CD4-positive, CD25-positive, alpha-beta regulatory T cell (primary cell): ENCODE results near the gene GMPPB. TPM values are rescaled to one million over a fixed set of nuclear protein-coding genes. Genes with fewer than 3 reads are reported as not detected.
"Not testable (repeated sequence)": the region's sequence is repeated elsewhere in the genome, so short reads cannot be mapped to it uniquely, and the experiment has no call there.

Source experiments
- ATAC-seq, 2 donors: fragments of 150-1000 bp; cut with Tn5 transposase; one replicate each; pipeline ENCODE4 v1.10.0; 2021; ENCODE audit warnings: low read depth in 2 of 2, moderate number of reproducible peaks in 2 of 2, moderate library complexity in 1 of 2
- DNase-seq, 3 donors: peaks; one replicate each; pipeline versions ENCODE4 v3.0.0 to v3.0.0-alpha.2; 2012 to 2022; ENCODE audit warnings: mixed read lengths in 1 of 3
- H3K27ac ChIP-seq: one replicate; pipeline ENCODE4 v1.7.0; 2013; ENCODE audit warnings: mild to moderate bottlenecking, low read length; ENCODE audit not compliant: insufficient read depth, poor library complexity, severe bottlenecking
- H3K27me3 ChIP-seq: one replicate; pipeline ENCODE4 v1.7.0; 2013; ENCODE audit warnings: low read length; ENCODE audit not compliant: control insufficient read depth, insufficient read depth
- H3K36me3 ChIP-seq: one replicate; pipeline ENCODE4 v1.7.0; 2013; ENCODE audit warnings: mild to moderate bottlenecking, low read length, moderate library complexity; ENCODE audit not compliant: control insufficient read depth, insufficient read depth
- H3K4me1 ChIP-seq: 2 replicates; pipeline ENCODE4 v1.7.0; 2013; ENCODE audit warnings: mild to moderate bottlenecking, low read length; ENCODE audit not compliant: insufficient read depth, control insufficient read depth, poor library complexity, severe bottlenecking
- H3K4me3 ChIP-seq: one replicate; pipeline ENCODE4 v1.7.0; 2013; ENCODE audit warnings: low read depth, mild to moderate bottlenecking, low read length, moderate library complexity
- H3K9me3 ChIP-seq, 2 experiments: 1 replicate in 1 of 2; 2 replicates in 1 of 2; pipeline ENCODE4 v1.7.0; 2013; ENCODE audit warnings: low read length in 2 of 2, mild to moderate bottlenecking in 1 of 2, moderate library complexity in 1 of 2; ENCODE audit not compliant: control insufficient read depth in 2 of 2
- H3K27ac Mint-ChIP-seq, 3 donors: one replicate each; pipeline ENCODE4 v1.8.0; 2020 to 2022; ENCODE audit warnings: mild to moderate bottlenecking in 3 of 3, mixed read lengths in 3 of 3, moderate library complexity in 2 of 3
- H3K27me3 Mint-ChIP-seq: one replicate; pipeline ENCODE4 v1.8.0; 2022; ENCODE audit warnings: mild to moderate bottlenecking, mixed read lengths
- H3K36me3 Mint-ChIP-seq: one replicate; pipeline ENCODE4 v1.8.0; 2020; ENCODE audit warnings: mixed read lengths
- H3K4me1 Mint-ChIP-seq, 4 donors: one replicate each; pipeline ENCODE4 v1.8.0; 2020 to 2022; ENCODE audit warnings: mixed read lengths in 4 of 4, mild to moderate bottlenecking in 1 of 4
- H3K4me3 Mint-ChIP-seq, 4 donors: one replicate each; pipeline ENCODE4 v1.8.0; 2020 to 2022; ENCODE audit warnings: mild to moderate bottlenecking in 4 of 4, mixed read lengths in 4 of 4, moderate library complexity in 3 of 4
- H3K9me3 Mint-ChIP-seq, 7 donors: one replicate each; pipeline ENCODE4 v1.8.0; 2020 to 2022; ENCODE audit warnings: mixed read lengths in 7 of 7, mild to moderate bottlenecking in 3 of 7, moderate library complexity in 2 of 7
- polyA plus RNA-seq, 4 donors: library from polyadenylated mRNA; unstranded; fragments of 300-500 nt; fragmentation: Illumina TruSeq; gene quantifications; one replicate each; pipeline ENCODE4 v1.2.3, GENCODE V29; 2021
- total RNA-seq: library from RNA; stranded (reverse); gene quantifications from one replicate; pipeline ENCODE4 v1.2.3, GENCODE V29; 2022

Gene GMPPB
- total and polyA plus RNA-seq, 5 donors from 2014 or later = 14.7 to 32.1 (median 17.7) TPM

- H3K27ac Mint-ChIP-seq = no peak overlapping the region
- Histone ChIP-seq H3K27ac (no peak overlapping the region), H3K4me1 (no peaks in the 10 kb centered on the region), H3K4me3 (no peak overlapping the region), H3K27me3 (no peaks in the 10 kb centered on the region), H3K36me3 (peaks cover 22% of the 10 kb centered on the region), H3K9me3 (no peaks in the 10 kb centered on the region)
- no peaks in the 10 kb centered on the region for H3K9me3 Mint-ChIP-seq
- H3K4me3 Mint-ChIP-seq = no peak overlapping the region
- H3K27me3 Mint-ChIP-seq = no peaks in the 10 kb centered on the region
- H3K4me1 Mint-ChIP-seq = peaks cover 0 to 5% (median 0%) of the 10 kb centered on the region in 4 donors
- peaks cover 10% of the 10 kb centered on the region for H3K36me3 Mint-ChIP-seq
- DNase-seq = no peak
- no peak for ATAC-seq
Observed at GRCh38 chr3:49701388-49702077, 22.2 kb downstream of the GMPPB start.

DNA sequence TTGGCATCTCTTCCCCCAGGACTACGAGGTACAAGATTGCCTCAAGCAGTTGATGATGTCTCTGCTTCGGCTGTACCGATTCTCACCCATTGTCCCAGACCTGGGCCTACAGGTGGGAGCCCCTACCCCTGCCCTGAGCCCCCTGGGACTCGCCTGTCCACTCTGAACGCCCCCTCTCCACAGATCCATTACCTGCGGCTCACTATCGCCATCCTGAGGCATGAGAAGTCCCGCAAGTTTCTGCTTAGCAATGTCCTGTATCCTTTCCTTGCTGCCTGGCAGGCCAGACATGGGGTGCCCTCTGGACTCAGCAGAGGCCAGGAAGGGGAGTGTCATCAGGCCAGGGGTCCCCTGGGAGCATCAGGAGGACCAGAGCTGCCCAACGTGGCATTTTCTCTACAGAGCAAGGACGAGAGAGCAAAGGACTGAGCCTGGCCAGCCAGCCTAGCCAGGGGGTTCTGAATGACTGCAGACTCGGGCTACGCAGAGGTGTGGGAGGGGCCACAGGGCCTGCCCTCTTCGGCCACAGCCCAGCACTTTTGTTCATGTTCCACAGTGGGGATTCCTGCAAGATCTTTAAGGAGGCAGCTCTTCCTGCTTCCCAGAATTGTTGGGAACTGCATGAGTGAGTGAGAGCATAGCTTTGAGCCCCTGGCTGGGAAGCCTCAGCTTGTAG, 23.2 kb downstream of the GMPPB start:
- Histone ChIP-seq H3K4me3 (no peak overlapping the region), H3K27ac (no peak overlapping the region), H3K36me3 (peaks cover 21% of the 10 kb centered on the region), H3K9me3 (no peaks in the 10 kb centered on the region), H3K27me3 (no peaks in the 10 kb centered on the region), H3K4me1 (no peaks in the 10 kb centered on the region)
- no peak for DNase-seq
- peaks cover 10% of the 10 kb centered on the region for H3K36me3 Mint-ChIP-seq
- peak overlapping the region in 1 of 4 donors; percentile 10 for H3K4me3 Mint-ChIP-seq
- peaks cover 0 to 5% (median 0%) of the 10 kb centered on the region in 4 donors for H3K4me1 Mint-ChIP-seq
- H3K27me3 Mint-ChIP-seq = no peaks in the 10 kb centered on the region
- no peaks in the 10 kb centered on the region for H3K9me3 Mint-ChIP-seq
- ATAC-seq = no peak
- H3K27ac Mint-ChIP-seq = no peak overlapping the region

- ATAC-seq (no peak), DNase-seq (no peak)
- peaks cover 19% of the 10 kb centered on the region for H3K36me3 ChIP-seq
- Mint-ChIP-seq H3K9me3 (no peaks in the 10 kb centered on the region), H3K27me3 (no peaks in the 10 kb centered on the region), H3K36me3 (peaks cover 10% of the 10 kb centered on the region), H3K4me1 (peaks cover 0 to 5% (median 0%) of the 10 kb centered on the region in 4 donors), H3K4me3 (no peak overlapping the region), H3K27ac (no peak overlapping the region)
- no peaks in the 10 kb centered on the region for H3K27me3 ChIP-seq
- H3K4me3 ChIP-seq = no peak overlapping the region
- no peaks in the 10 kb centered on the region for H3K4me1 ChIP-seq
- H3K27ac ChIP-seq = no peak overlapping the region
- no peaks in the 10 kb centered on the region for H3K9me3 ChIP-seq
Observed at GRCh38 chr3:49700014-49700413, 23.7 kb downstream of the GMPPB start.

GRCh38 chr3:49699281-49699979, 24.3 kb downstream of the GMPPB start:
- no peaks in the 10 kb centered on the region for H3K27me3 Mint-ChIP-seq
- no peak overlapping the region for H3K4me3 Mint-ChIP-seq
- H3K9me3 ChIP-seq = no peaks in the 10 kb centered on the region
- ATAC-seq (no peak), DNase-seq (no peak)
- no peaks in the 10 kb centered on the region for H3K27me3 ChIP-seq
- peaks cover 10% of the 10 kb centered on the region for H3K36me3 Mint-ChIP-seq
- H3K27ac Mint-ChIP-seq = no peak overlapping the region
- H3K4me1 ChIP-seq = no peaks in the 10 kb centered on the region
- H3K27ac ChIP-seq = no peak overlapping the region
- no peak overlapping the region for H3K4me3 ChIP-seq
- H3K36me3 ChIP-seq = peaks cover 20% of the 10 kb centered on the region
- H3K9me3 Mint-ChIP-seq = no peaks in the 10 kb centered on the region
- H3K4me1 Mint-ChIP-seq = peaks cover 0 to 5% (median 0%) of the 10 kb centered on the region in 4 donors

- not testable (repeated sequence) for H3K27me3 Mint-ChIP-seq, H3K4me3 Mint-ChIP-seq, H3K9me3 ChIP-seq, H3K9me3 Mint-ChIP-seq, H3K4me3 ChIP-seq, H3K36me3 Mint-ChIP-seq, H3K27me3 ChIP-seq, H3K27ac ChIP-seq, H3K27ac Mint-ChIP-seq, ATAC-seq, H3K4me1 ChIP-seq, DNase-seq, H3K36me3 ChIP-seq
- peaks cover 7 to 23% (median 18%) of the 10 kb centered on the region in 4 donors for H3K4me1 Mint-ChIP-seq
Observed at GRCh38 chr3:49695350-49696015, 28.3 kb downstream of the GMPPB start.

DNA sequence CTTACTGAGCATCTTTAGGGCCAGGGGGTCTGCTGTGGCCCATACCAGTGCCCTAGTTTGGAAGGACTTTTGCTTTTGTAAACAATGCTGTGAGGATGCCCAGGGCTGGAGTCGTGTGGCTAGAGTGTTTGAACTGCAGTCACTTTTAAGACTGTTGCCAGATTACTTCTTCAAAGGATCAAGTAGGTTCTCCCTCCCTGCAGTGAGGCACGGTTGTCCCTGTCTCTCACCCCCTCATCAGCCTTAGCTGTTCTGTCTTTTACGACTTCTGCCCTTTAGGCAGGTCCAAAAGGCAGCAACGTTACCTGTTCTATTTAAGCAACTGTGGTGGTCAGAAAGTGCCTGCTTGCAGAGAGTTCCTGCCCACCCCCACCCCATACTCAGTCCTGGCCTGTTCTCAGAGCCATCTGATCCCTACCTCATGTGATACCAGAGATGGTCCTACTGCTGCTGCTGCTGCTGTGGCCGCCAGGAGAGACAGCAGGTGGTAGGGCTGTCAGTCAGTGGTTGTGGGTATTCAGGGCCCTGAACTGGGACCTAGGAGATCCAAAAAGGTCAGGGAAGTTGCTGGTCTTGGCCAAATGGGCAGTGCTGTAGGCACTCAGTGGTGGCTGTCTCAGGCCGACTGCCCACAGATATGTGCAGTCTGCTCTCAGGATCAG, 29.2 kb downstream of the GMPPB start:
- H3K9me3 ChIP-seq, H3K27me3 ChIP-seq, H3K36me3 ChIP-seq, DNase-seq, H3K9me3 Mint-ChIP-seq, H3K36me3 Mint-ChIP-seq, H3K27me3 Mint-ChIP-seq, ATAC-seq, H3K27ac ChIP-seq, H3K4me3 ChIP-seq: not testable (repeated sequence)
- peaks cover 16% of the 10 kb centered on the region for H3K4me1 ChIP-seq
- Mint-ChIP-seq H3K27ac (peak overlapping the region in 1 of 3 donors; percentile 23), H3K4me1 (peaks cover 10 to 32% (median 26%) of the 10 kb centered on the region in 4 donors), H3K4me3 (peak overlapping the region in 2 of 4 donors; percentile 61 to 77)

- H3K4me3 Mint-ChIP-seq = peak overlapping the region; percentile 69 to 98 (median 96)
- H3K27me3 Mint-ChIP-seq = peaks cover 16% of the 10 kb centered on the region
- DNase-seq, H3K27ac ChIP-seq, H3K27ac Mint-ChIP-seq, ATAC-seq, H3K36me3 Mint-ChIP-seq, H3K36me3 ChIP-seq, H3K27me3 ChIP-seq, H3K4me3 ChIP-seq, H3K9me3 Mint-ChIP-seq, H3K9me3 ChIP-seq: not testable (repeated sequence)
- peaks cover 10 to 48% (median 33%) of the 10 kb centered on the region in 4 donors for H3K4me1 Mint-ChIP-seq
- H3K4me1 ChIP-seq = peaks cover 32% of the 10 kb centered on the region
Observed at GRCh38 chr3:49691481-49691880, 32.3 kb downstream of the GMPPB start.
